SH-SY5Y (cell line): ENCODE data around the gene WFDC12.

Experiments used
- GATA2 ChIP-seq: IDR thresholded peaks from 2 replicates; pipeline ENCODE4 v1.6.1; 2011; ENCODE audit warnings: mild to moderate bottlenecking, low read depth, low read length
- GATA3 ChIP-seq: IDR thresholded peaks from 2 replicates; pipeline ENCODE4 v1.6.1; 2011; ENCODE audit warnings: low read depth, mild to moderate bottlenecking, low read length, moderate library complexity

DNA sequence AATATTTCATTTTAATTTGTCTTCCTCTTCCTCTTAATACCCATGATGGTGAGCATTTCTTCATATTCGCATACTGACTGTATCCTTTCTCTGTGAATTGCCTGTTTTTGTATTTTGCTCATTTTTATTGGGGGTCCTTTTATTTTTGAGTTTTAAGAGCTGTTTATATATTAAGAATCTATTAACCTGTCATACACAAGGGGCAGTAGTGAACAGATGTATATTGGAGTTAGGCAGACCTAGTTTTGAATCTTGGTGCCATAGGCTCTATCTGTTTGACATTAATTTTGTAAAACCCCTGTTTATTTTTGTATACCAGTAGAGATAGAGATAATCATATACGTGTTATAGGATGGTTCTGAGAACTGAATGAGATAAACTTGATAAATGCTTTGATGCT, 6.2 kb downstream of the WFDC12 start:
- TF ChIP-seq GATA2 (no peak), GATA3 (no peak)
